Calu3 (cell line): ENCODE results near the gene KCNIP4. TPM values are rescaled to one million over a fixed set of nuclear protein-coding genes. Genes with fewer than 3 reads are reported as not detected.

Experiments
- BruUV-seq: library from RNA; stranded (reverse); fragments of 400-500 nt; replicated peaks from 2 replicates; lab custom pipeline; 2021; lab: Mats Ljungman, UMichigan
- CTCF ChIA-PET: fragments of 300-600 bp; sonication (Branson Sonifier 250); formaldehyde crosslinking; loops from one replicate; lab custom pipeline; 2022; ENCODE audit warnings: antibody characterized with exemption; lab: Charles Lee
- DNase-seq: peaks from one replicate; pipeline ENCODE4 v3.0.0; 2022
- H3K27ac Mint-ChIP-seq: one replicate; pipeline ENCODE4 v1.8.0; 2022; ENCODE audit warnings: mixed read lengths; ENCODE audit not compliant: unreplicated experiment
- H3K27me3 Mint-ChIP-seq: one replicate; pipeline ENCODE4 v1.8.0; 2022; ENCODE audit warnings: mixed read lengths; ENCODE audit not compliant: unreplicated experiment
- H3K36me3 Mint-ChIP-seq: one replicate; pipeline ENCODE4 v1.8.0; 2022; ENCODE audit warnings: mild to moderate bottlenecking, moderate library complexity, mixed read lengths; ENCODE audit not compliant: insufficient read depth, unreplicated experiment
- H3K4me1 Mint-ChIP-seq: one replicate; pipeline ENCODE4 v1.8.0; 2022; ENCODE audit warnings: mild to moderate bottlenecking, low read depth, mixed read lengths; ENCODE audit not compliant: unreplicated experiment
- H3K4me3 Mint-ChIP-seq: one replicate; pipeline ENCODE4 v1.8.0; 2022; ENCODE audit warnings: mild to moderate bottlenecking, low read depth, moderate library complexity, mixed read lengths; ENCODE audit not compliant: unreplicated experiment
- H3K9me3 Mint-ChIP-seq: one replicate; pipeline ENCODE4 v1.8.0; 2022; ENCODE audit warnings: low read depth, mixed read lengths; ENCODE audit not compliant: unreplicated experiment
- CTCF ChIP-seq: fragments of 200-600 bp; IDR thresholded peaks from one replicate; pipeline ENCODE4 v1.8.0; 2022; ENCODE audit warnings: antibody characterized with exemption; ENCODE audit not compliant: unreplicated experiment
- intact Hi-C: fragments of 100-400 bp; cut with micrococcal nuclease; formaldehyde crosslinking; loops from one replicate; pipeline ENCODE4 v1.10.0; 2022; ENCODE audit not compliant: unreplicated experiment
- total RNA-seq: library from RNA; stranded (reverse); gene quantifications from 2 replicates; pipeline ENCODE4 v1.2.3, GENCODE V29; 2022

KCNIP4 gene
- total RNA-seq, 1 experiment from 2014 or later, result not detected

DNA sequence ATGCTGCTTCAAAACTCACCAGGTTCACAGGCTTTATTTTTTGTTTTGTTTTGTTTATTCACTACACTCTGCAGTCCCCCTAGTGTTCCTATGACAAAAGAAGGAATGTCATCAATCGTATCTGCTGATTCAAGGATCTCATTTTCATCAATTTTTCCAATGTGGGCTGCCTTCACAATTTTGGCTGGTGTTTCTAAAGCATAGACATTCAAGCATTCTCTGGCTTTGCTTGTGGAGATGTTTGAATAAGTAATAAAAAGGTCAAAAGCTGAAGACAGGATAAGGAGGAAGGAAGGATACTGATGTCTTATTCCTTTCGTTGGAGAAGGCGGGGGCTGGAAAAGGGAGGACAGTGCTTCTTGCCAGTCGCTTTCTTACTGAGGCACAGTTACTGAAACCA, 12.2 kb upstream of the KCNIP4 start:
- Mint-ChIP-seq H3K27ac (no peak overlapping the region), H3K36me3 (no peaks in the 10 kb centered on the region), H3K4me1 (no peaks in the 10 kb centered on the region), H3K4me3 (no peak overlapping the region), H3K9me3 (peaks cover 6% of the 10 kb centered on the region), H3K27me3 (no peaks in the 10 kb centered on the region)
- BruUV-seq, result no TSS peak
- no peak for DNase-seq
- TF ChIP-seq CTCF, result no peak
- CTCF ChIA-PET, result no interaction called here
- intact Hi-C loops, result no loop called here

DNA sequence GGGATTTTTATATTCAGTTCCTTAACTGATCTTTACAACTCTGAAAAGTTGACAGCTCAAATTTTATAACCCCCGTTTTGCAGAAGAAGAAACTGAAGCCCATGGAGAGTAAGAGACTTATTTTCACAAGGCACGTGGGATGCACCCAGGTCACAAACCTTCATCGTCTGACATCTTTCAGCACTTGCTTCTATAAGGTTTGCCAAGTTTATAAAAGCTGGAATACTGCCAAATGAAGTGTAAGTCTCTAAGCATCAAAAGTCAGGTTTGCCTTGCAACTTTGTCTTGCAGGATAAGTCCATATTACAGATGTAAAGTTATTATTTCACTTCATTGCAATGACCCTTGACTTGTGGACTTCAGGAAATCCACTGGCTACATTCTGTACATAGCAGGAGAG, 6.3 kb upstream of the KCNIP4 start:
- CTCF ChIA-PET, result no interaction called here

DNA sequence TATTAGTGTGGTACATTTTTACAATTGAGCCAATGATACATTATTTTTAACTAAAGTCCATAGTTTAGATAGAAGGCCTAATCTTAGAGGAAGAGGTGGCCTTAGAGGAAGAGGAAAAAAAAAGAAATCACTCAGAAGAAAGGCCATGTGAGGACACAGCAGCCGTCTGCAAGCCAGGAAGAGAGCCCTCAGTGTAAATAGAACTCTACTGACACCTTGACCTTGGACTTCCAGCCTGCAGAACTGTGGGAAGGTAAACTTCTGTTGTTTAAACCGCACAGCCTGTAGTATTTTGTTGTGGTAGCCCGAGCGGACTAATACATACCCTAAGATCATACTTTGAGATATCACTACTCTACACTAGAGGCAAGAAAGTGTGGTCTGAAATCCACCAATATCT, 5.1 kb upstream of the KCNIP4 start:
- no peaks in the 10 kb centered on the region for H3K27me3 Mint-ChIP-seq
- no peaks in the 10 kb centered on the region for H3K4me1 Mint-ChIP-seq
- H3K9me3 Mint-ChIP-seq, result peaks cover 3% of the 10 kb centered on the region
- no peak for TF ChIP-seq CTCF
- no peak overlapping the region for H3K27ac Mint-ChIP-seq
- DNase-seq, result no peak
- CTCF ChIA-PET, result no interaction called here
- no peaks in the 10 kb centered on the region for H3K36me3 Mint-ChIP-seq
- no peak overlapping the region for H3K4me3 Mint-ChIP-seq
- BruUV-seq, result no TSS peak
- intact Hi-C loops, result no loop called here

More for the DNA sequence above, 6.3 kb upstream of the KCNIP4 start:
- Mint-ChIP-seq H3K27me3 (no peaks in the 10 kb centered on the region), H3K36me3 (no peaks in the 10 kb centered on the region), H3K9me3 (peaks cover 6% of the 10 kb centered on the region), H3K27ac (no peak overlapping the region), H3K4me3 (no peak overlapping the region), H3K4me1 (no peaks in the 10 kb centered on the region)
- TF ChIP-seq CTCF, result no peak
- intact Hi-C loops, result no loop called here
- no peak for DNase-seq
- no TSS peak for BruUV-seq

GRCh38 chr4:21952549-21952948, 4.0 kb upstream of the KCNIP4 start:
- no peak for DNase-seq
- H3K36me3 Mint-ChIP-seq, result no peaks in the 10 kb centered on the region
- TF ChIP-seq CTCF, result no peak
- H3K27me3 Mint-ChIP-seq, result no peaks in the 10 kb centered on the region
- intact Hi-C loops, result no loop called here
- H3K4me3 Mint-ChIP-seq, result no peak overlapping the region
- no peaks in the 10 kb centered on the region for H3K4me1 Mint-ChIP-seq
- BruUV-seq, result no TSS peak
- CTCF ChIA-PET, result no interaction called here
- no peak overlapping the region for H3K27ac Mint-ChIP-seq
- H3K9me3 Mint-ChIP-seq, result no peaks in the 10 kb centered on the region
